GM21360 (cell line): ENCODE measurements around the gene ECPAS.
"Not testable (repeated sequence)": the region's sequence is repeated elsewhere in the genome, so short reads cannot be mapped to it uniquely, and the experiment has no call there.

Experiments used
- ATAC-seq: cut with Tn5 transposase; IDR thresholded peaks from one replicate; pipeline ENCODE4 v1.9.1; 2021; ENCODE audit warnings: mild to moderate bottlenecking, moderate library complexity; ENCODE audit not compliant: unreplicated experiment

ECPAS gene

GRCh38 chr9:111350556-111350955 is 133.6 kb downstream of the ECPAS start:
- ATAC-seq = no peak

DNA sequence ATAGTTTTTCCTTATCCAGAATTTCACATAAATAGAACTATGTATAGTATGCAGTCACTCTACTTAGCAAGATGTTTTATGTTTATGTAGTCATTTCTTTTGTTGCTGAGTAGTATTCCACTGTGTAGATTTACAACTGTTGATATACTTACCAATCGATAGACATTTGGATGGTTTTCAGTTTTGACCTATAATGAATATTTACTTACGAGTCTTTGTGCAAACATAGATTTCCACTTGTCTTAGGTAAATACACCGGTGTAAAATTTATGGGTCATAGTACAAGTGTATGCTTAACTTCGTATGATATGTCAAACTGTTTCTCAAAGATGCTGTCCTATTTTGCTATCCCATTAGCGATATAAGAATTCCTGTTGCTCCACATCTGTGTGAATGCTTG is 134.4 kb downstream of the ECPAS start:
- no peak for ATAC-seq

GRCh38 chr9:111348821-111349271 is 135.3 kb downstream of the ECPAS start:
- no peak for ATAC-seq

DNA sequence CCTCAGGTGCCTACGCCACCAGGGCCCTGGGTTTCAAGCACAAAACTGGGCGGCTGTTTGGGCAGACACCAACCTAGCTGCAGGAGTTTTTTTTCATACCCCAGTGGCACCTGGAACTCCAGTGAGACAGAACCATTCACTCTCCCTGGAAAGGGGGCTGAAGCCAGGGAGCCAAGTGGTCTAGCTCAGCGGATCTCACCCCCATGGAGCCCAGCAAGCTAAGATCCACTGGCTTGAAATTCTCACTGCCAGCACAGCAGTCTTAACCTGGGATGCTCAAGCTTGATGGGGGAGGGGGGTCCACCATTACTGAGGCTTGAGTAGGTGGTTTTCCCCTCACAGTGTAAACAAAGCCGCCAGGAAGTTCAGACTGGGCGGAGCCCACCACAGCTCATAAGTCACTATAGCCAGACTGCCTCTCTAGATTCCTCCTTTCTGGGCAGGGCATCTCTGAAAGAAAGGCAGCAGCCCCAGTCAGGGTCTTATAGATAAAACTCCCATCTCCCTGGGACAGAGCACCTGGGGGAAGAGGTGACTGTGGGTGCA is 149.8 kb downstream of the ECPAS start:
- ATAC-seq = not testable (repeated sequence)

GRCh38 chr9:111330124-111330523 is 154.1 kb downstream of the ECPAS start, which contains the start of gene OR2K2:
Gene OR2K2, minus strand, starts transcription at chr9:111330224. Its CDS starts 1,791 bp downstream, at chr9:111328433.
- no peak for ATAC-seq

GRCh38 chr9:111320631-111321030 is 163.6 kb downstream of the ECPAS start:
- ATAC-seq = no peak

- no peak for ATAC-seq
Measured at GRCh38 chr9:111316796-111317195, 167.4 kb downstream of the ECPAS start.
